HG03342 (cell line): ENCODE data around the gene CT83.

Experiments
- ATAC-seq: cut with Tn5 transposase; IDR thresholded peaks from one replicate; pipeline ENCODE4 v1.9.1; 2021; ENCODE audit warnings: mild to moderate bottlenecking, moderate library complexity; ENCODE audit not compliant: unreplicated experiment

The CT83 gene, protein sequence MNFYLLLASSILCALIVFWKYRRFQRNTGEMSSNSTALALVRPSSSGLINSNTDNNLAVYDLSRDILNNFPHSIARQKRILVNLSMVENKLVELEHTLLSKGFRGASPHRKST

DNA sequence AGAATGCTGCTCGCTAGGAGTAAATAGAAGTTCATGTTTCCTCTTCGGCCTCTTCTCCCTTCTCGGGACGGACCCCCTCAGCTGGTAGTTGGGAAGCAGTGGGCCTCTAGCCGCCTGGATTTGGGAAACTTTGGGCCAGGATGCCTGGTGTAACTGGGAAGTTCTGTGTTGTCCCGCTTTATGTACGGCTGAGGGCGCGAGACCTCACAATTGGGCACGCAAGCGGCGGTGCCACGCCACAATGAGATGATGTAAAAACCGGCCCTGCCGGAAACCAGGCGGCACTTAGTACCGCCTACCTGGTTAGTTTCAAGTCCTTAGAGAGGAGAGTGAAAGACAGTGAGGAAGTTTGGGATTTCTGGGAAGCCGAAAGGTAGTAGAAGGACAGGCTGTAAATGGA lies at the start of gene CT83:
CT83 (minus strand) TSS at position 155 of the 400 bp plus-strand sequence; CDS start at position 35, 120 bp downstream.
- no peak for ATAC-seq

DNA sequence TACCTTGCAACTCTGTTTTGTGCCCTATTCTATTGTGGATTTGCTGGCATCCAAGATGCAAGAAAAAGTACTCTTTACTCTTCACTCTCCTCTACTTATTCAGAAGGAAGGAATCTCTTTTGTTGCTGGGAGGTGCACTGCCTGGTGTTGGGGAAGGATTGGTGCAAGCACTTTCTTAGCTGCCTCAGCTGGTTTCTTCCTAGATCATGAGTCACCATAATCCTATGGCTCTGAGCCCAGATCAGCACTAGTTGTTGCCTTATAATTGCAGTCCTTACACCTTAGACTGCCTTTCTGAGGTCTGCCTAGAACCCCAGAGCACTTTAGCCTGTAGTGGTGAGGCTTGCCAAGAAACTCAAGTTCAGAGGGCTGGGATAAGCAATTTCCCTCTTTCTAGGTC lies 37.0 kb upstream of the CT83 start:
- ATAC-seq, result no peak

GRCh38 chrX:116493271-116493670 lies 30.5 kb upstream of the CT83 start:
- no peak for ATAC-seq

DNA sequence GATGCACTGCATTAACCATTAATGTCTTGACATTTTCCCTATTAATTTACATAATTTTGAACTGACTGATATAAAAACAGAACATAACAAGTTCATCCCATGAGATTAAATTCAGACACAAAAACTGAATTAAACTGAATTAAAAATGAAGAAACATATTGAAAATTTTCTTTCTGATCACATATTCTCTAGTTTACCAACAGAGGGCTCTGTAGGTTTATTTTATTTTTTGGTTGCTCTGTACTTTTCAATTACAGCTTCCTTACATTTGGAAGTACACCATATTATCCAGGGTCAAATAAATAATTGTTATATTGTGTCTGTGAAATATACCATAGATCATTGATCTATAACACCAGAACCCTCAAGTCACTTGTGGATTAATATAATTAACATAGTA lies 27.3 kb upstream of the CT83 start:
- ATAC-seq, result no peak

- no peak for ATAC-seq
Observed at GRCh38 chrX:116480059-116480458, 17.3 kb upstream of the CT83 start.

GRCh38 chrX:116449156-116449555 lies 13.6 kb downstream of the CT83 start:
- ATAC-seq, result no peak

DNA sequence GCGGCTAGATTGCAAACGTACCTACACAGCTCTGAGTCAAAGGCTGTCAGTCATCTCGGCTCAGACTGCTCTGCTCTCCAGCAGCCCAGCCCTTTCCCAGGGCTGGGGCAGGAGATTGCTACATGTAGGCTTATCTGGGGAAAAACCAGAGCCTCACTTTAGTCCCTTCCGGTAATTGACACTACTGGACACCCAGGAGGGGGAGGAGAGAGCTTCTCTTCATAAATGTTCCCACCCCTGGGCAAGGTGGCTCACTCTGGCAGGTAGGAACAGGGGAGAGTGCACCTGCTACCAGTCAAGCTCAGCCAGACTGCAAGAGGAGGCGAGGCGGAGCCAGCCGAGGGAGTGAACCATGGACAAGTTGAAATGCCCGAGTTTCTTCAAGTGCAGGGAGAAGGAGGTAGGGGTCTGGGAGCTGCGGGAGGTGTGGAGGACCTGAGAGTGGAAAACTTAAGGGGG lies 26.4 kb downstream of the CT83 start, which contains the start of gene SLC6A14:
SLC6A14 (plus strand) TSS at position 249 of the 459 bp plus-strand sequence; CDS start at position 353, 104 bp downstream.
- ATAC-seq, result no peak

GRCh38 chrX:116435597-116435996 lies 27.2 kb downstream of the CT83 start:
- no peak for ATAC-seq

DNA sequence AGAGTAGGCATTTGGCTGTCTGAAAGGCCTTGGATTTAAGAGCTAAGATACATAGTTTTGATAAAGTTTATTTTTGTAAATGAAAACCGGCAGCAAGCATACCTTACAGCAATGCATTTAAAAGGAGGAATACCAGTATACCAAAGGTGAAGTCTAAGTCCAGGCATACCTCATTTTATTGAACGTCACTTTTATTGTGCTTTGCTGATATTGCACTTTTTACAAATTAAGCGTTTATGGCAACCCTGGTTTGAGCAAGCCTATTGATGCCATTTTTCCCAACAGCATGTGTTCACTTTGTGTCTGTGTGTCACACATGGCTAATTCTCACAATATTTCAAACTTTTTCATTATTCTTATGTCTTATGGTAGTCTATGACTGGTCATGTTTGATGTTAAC lies 34.8 kb downstream of the CT83 start:
- no peak for ATAC-seq

DNA sequence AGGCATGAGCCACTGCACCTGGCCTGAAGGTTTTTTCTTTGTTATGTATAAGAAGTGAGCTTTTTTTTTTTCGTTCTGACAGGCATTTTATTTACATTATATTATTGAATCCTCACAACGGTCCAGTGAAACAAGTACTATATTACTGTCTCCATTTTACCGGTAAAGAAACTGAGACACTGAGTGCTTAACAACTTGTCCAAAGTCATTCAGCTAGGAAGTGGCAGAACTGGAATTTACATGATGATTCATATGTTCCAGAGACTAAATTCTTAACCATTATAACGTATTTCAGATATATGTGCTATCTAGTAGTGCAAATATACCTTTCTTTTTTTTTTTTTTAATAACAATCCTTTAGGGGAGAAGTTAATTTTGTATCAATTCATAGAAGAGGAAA lies 44.8 kb downstream of the CT83 start:
- ATAC-seq, result no peak

DNA sequence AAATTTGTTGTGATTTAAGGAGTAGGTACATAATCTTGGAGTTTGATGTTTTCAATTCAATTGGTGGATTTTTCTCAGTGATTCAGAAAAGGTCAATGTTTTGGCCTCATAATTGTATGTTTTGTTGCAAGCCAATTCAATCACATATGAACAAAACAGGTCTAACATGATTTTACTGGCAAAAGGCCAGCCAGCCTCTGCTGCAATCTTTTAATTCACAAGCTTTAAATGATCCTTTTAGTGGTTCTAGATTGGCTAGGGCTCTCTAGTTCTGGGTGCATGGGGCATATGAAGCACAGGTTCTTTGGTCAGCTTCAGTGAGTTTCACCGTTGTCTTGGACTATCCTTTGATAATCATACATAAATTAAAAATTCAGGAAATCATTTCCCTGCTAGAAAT lies 45.6 kb downstream of the CT83 start:
- ATAC-seq, result no peak

DNA sequence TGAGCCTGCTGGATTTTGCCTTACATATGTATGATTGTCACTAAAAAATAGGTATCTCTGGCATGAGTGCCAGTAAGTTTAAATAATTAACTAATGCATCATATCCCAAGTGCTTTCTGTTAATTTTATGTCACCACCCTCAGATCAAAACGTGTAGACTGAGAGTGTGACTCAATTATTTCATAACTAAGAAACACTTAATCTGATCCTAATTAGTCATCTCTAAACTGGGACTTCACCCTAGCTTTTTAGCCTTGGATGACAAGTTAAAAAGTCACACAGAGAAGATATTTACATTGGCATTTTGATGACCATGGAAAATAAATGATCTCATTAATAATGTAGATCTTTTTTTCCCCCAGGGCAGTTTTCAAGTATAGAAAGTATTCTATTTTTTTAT lies 49.5 kb downstream of the CT83 start:
- ATAC-seq, result no peak
